Stimulated activated CD4-positive, alpha-beta T cell treated with anti-CD3 and anti-CD28 coated beads, TNF-alpha, amount 100 ng/mL, for 48 hours (primary cell): ENCODE data around the gene LRRC45.
"Not testable (repeated sequence)": the region's sequence is repeated elsewhere in the genome, so short reads cannot be mapped to it uniquely, and the experiment has no call there.

Experiments used
- DNase-seq, 3 donors: peaks; one replicate each; pipeline ENCODE4 v3.0.0-alpha.2; 2020; ENCODE audit warnings: low read depth in 3 of 3

The LRRC45 gene

DNA sequence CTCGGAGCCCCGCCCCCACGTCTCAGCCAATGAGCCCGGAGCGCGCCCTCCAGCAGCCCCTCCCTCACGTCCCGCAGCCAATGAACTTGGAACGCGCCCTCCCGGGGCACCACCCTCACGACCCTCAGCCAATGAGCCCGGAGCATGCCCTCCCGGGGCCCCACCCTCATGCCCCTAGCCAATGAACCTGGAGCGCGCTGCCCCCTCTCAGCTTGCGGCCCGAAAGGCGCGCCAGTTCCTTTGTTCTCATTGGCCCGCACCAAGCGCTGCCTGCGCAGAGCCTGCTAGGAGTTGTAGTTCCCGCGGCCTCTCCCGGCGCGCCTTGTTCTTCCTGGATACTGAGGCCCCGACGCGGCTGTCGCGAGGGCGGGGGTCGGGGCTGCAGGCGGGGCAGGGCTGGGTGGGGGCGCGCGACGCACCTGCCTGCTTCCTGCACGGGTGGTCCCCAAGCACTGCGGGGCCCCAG is at the start of gene LRRC45:
TSS of gene LRRC45 (plus strand) at position 325 of the 466 bp plus-strand sequence. CDS start 339 bp downstream, outside the sequence.
- DNase-seq: peak; percentile 100

DNA sequence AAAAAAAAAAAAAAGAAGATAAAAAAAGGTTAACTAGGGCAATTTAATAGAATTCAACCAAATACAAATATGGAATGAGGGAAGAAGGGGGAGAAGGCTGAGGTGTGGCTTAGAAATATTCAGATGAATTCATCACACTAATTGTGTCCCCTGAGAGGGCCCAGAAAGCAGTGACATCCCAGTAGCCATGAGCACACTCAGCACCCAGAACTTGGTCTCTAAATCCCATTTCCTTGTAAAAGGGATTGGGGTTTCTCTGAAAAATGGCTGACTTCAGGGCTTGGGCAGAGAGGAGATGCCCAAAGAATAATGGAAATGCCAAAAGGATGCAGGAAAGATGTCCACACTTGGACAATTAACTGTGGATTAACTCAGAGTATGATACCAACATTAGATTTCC is 49.7 kb upstream of the LRRC45 start:
- DNase-seq: no peak

GRCh38 chr17:81976332-81977210 is 46.5 kb upstream of the LRRC45 start:
- DNase-seq: peak in 1 of 3 donors; percentile 49

DNA sequence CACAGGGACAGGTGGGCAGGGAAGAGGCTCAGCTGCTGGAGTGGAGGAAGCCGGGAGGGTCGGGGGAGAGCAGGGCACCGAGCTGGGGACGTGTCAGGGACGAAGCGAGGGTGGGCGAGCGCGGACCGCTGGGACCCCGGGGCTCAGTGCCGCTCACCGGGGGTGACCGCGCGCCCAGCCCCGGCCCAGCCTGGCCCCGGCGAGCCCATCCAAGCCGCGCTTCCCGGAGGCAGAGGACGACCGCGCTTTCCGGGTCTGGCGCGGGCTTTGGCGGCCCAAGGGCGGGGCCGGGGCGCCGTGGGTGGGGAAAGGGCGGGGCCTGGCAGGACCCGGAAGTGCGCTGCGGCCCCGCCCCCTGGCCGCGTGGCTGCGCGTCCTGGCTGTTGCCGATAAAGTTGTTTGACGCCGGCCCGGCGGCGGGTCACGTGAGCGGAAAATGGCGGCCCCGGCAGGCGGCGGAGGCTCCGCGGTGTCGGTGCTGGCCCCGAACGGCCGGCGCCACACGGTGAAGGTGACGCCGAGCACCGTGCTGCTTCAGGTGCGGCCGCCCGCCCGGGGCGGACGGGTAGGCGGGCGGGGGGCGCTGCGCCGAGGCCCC is 45.8 kb upstream of the LRRC45 start, which contains the start of gene ASPSCR1:
TSS of gene ASPSCR1 (plus strand) at position 419 of the 598 bp plus-strand sequence. CDS start at position 437, 18 bp downstream.
- peak; percentile 80 to 91 (median 87) for DNase-seq

GRCh38 chr17:81978524-81979298 is 44.4 kb upstream of the LRRC45 start:
- no peak for DNase-seq

GRCh38 chr17:81980122-81980521 is 43.0 kb upstream of the LRRC45 start:
- DNase-seq: no peak

- no peak for DNase-seq
Observed at GRCh38 chr17:81980707-81981343, 42.3 kb upstream of the LRRC45 start.

DNA sequence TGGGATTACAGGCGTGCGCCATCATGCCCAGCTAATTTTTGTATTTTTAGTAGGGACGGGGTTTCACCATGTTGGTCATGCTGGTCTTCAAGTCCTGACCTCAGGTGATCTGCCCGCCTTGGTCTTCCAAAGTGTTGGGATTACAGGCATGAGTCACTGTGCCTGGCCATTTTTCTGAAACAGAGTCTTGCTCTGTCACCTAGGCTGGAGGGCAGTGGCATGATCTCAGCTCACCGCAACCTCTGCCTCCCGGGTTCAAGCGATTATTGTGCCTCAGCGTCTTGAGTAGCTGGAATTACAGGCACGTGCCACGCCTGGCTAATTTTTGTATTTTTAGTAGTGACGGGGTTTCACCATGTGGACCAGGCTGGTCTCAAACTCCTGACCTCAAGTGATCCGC is 41.6 kb upstream of the LRRC45 start:
- not testable (repeated sequence) for DNase-seq

GRCh38 chr17:81983011-81983638 is 40.0 kb upstream of the LRRC45 start:
- no peak for DNase-seq

DNA sequence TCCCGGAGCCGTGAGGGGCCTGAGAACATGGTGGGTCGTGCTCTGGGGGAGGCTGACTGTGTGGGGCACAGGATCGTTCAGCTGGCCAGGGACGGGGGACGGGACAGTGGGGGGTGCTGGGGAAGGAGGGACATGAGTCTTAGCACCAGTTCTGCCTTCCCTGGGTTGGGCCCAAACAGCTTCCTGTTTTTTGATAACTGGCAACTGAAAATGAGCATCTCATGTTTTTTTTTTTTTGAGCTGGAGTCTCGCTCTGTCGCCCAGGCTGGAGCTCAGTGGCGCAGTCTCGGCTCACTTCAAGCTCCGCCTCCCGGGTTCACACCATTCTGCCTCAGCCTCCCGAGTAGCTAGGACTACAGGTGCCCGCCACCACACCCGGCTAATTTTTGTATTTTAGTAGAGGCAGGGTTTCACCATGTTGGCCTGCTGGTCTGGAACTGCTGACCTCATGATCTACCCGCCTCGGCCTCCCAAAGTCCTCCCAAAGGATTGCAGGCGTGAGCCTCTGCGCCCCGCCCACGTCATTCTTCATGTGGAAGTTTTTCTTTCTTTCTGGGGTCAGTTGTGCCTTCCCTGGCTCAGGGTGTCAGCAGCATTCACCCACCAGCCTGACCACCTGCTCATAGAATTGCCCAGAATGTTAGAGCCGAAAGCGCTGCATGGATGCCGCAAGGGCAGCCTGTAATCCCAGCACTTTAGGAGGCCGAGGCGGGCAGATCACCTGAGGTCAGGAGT is 39.3 kb upstream of the LRRC45 start:
- no peak for DNase-seq

DNA sequence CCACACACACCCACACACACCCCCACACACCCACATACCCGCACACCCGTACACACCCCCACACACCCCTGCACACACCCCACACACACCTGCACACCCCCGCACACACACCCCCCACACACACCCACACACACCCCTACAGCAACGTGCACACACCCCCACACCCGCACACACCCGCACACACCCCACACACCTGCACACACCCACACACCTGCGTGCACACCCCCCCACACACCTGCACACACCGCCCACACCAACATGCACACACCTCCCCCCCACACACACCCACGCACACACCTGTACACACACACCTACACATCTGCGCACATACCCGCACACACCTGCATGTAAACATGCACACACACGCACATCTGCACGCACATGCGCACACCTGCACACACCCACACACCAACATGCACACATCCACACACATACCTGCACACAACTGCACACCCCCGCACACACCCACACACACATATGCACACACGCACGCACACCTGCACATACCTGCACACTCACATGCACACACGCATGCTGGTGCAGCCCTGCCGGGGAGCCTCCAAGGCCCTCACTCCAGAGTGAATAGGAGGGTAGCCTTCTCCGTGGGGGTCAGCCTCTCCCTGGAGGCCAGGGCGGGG is 38.2 kb upstream of the LRRC45 start:
- DNase-seq: no peak

- DNase-seq: no peak
Observed at GRCh38 chr17:81986606-81987005, 36.5 kb upstream of the LRRC45 start.

- no peak for DNase-seq
Observed at GRCh38 chr17:81987161-81987770, 35.8 kb upstream of the LRRC45 start.

DNA sequence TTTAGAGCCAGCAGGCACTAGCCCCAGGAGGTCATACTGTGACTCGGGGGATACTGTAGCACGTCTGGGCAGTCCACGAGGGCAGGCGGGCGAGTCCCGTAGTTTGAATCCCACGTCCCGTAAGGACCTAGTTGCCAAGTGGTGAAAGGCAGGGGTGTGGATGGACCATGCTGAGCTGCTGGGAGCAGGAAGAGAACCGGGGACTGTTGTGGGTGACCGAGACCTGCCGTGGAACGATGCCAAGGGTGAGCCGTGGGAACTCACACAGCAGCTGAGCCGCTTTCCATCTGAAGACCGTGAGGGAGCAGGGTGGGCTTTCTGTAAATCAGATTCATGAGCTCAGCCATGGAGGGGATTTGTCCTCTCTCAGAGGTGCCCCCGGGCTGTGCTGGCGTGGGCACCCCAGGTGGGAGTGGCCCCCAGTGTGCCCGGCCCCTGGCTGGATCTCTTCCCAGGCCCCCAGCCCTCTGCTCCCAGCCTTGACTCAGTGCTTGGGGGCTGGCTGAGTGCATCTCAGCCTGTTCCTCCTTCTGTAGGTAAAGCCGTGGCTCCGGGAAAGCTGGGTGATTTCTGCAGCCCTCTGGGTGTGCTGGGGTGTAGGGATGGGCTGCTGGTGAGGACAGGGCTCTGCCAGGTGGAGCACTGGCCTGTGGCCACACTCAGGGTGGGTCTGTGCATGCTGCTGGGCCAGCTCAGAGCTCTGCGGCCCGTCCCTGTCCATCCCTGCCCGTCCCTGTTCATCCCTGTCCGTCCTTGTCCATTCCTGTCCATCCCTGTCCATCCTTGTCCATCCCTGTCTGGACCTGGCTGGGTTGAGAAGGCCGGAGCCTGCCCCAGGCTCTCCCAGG is 32.0 kb upstream of the LRRC45 start:
- no peak for DNase-seq

- no peak for DNase-seq
Observed at GRCh38 chr17:81991684-81992305, 31.3 kb upstream of the LRRC45 start.

DNA sequence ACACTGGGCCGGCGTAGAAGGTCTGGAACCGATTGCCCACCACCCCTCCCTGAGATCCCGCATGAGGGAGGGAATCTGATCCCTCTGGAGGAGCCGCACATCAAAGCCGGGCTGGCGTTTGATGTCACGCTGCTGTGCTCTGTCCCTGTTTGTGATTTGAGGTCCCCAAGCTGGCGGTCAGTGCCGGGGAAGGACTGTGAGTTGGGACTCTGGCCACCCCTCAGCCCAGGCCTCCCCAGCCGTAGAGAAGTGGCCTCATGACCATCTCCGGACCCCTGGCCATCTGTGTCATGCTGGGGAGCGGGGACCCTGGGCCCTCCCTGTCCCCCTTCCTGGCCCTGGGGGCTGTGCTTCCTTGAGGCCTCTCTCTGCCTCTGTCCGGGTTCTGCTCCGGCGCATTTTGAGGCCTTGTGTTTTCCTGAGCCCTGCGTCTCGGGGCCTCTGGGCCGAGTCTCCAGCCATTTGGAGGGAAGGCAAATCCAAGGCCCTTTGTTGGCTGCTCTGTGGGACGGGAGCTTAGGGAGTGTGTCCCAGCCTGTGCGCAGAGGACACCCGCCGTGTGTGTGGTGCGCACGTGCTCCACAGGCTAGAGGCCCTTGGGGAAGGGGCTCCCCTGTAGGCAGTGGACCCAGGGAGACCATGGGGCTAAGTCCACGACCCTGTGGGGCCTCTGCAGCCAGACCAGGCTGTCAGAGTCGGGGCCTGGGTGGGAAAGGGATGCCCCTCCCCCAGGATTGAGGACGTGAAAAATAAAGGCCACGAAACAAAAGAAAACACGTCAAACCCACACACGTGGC is 30.6 kb upstream of the LRRC45 start:
- DNase-seq: no peak
